ENCODE data around the gene DTX2.
A peak's percentile ranks its signal among the peaks of the same experiment; 100 is the strongest.
"Not testable (repeated sequence)": the region's sequence is repeated elsewhere in the genome, so short reads cannot be mapped to it uniquely, and the experiment has no call there.

The DTX2 gene

DNA sequence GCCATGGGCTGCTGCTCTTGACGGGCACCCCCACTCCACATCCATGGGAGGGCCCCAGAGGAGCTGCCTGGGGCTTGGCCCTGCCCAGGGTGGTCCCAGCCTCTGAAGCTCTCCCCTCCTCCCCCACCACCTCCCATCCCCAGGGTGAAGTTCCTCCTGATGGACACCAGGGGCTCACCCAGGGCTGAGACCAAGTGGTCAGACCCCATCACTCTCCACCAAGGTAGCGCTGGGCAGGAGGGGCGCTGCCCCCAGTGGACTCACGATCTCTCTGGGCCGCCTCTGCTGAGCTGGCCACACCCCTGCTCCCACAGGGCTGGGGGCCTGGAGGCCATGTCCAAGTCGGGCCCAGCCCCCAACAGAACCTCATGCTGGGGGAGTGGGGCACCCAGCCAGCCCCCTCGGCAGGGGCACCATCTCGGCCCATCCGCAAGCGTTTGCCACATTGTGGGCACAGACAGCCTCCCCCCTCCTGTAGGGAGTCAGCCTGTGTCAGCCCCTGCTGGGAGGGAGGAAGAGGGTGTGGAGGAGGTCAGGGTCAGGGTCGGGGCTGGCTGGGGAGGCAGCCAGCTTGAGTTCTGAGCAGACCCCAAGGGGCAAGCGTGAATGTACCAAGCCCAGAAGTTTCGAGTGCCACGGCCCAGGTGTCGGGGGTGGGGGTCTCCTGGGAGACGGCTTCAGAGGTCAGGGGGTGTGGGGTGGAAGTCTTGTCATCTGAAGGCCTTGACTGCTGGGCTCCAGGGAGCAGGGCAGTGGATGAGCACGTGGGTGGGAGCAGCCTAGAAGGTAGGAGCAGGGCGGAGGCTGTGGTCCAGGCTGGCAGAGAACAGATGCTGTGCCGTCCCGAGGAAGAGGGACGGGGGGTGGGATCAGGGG lies 51.7 kb downstream of the DTX2 start:
- no peak for DNase-seq (ENCODE audit: low read depth)

DNA sequence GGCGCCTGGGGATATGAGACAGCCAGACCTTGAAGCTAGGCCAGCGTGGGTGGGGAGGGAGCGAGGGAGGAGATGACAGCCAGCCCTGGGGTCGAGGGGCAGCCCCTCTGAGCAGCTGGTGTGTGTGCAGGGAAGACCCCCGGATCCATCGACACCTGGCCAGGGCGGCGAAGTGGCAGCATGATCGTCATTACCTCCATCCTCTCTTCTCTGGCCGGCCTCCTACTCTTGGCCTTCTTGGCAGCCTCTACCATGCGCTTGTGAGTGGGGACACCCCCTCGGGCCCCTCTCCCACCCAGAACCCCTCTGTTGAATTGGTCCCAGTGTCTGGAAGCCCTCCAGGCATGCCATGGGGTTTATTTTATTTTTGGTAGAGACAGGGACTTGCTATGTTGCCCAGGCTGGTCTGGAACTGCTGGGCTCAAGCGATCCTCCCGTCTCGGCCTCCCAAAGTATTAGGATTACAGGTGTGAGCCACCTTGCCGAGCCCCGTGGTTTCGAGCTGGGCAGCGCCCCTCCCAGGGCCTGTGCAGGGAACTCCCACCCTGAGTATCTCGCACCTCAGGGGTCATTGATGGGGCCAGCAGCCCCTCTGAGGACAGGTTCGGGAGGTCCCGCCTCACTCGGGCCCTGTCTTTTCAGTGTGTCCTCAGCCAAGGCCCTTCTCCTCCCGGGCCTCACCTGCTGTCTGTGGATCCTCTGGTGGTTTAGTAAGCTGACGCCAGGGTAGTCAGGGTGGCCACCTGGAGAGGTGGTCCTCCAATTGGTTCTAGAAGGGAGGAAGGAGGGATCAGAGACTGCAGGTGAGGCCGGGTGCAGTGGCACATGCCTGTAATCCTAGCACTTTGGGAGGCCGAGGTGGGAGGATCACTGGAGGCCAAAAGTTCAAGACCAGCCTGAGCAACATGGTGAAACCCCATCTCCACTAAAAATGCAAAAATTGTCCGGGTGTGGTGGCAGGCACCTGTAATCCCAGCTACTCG lies 52.6 kb downstream of the DTX2 start:
- no peak for DNase-seq (ENCODE audit: low read depth)

DNA sequence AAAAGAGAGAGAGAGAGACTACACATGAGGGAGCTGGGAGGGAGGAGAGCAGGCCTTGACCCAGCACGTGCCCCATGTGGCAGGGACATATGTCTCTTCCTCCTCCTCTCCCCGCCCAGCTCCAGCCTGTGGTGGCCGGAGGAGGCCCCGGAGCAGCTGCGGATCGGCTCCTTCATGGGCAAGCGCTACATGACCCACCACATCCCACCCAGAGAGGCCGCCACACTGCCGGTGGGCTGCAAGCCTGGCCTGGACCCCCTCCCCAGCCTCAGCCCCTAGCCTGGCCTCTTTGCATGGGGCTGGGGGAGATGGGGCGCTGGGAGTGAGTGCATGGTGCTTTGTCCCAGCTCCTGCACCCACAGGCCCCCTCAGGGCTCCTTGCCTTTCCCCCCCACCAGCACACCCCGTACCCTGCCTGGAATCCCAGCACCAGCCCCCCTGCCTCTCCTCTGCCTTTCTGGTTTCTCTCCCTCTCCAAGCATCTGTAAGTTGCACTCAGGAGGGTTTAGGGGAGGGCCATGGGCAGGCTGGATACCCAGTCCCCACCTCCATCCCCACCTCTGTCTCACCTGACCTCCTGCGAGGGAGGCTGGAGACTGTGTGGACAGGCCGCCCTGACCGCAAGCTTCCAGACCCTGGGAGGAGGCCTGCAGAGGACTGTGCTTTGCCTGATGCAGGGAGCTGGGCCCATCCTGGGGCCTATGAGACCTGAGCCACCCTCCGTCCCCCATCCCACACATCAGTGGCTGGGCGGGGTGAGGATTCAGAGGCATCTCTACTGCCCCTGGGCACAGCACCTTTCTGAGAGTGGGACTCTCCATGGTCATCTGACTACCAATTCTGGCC lies 53.6 kb downstream of the DTX2 start:
- DNase-seq (ENCODE audit: low read depth): no peak

DNA sequence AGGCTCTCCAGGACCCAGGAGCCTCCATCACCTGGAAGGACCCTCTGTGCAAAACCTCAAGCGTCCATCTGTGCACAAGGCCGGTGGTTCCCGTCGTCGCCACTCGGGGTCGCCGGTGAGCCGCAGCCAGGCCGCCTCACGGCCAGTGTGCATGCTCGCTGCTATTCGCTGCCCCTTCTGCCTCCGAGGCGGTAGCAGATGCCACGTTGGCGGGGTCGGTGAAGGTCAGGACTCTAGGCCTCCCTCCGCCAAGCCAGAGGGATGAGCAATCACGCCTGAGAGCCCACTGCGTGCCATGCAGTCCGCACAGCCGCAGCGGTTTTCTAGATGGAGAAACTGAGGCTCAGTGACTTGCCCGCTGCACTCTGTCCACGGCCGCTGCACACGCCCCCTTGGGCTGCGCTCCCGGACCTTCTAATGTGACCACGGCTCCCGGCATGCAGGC lies 54.5 kb downstream of the DTX2 start:
- DNase-seq (ENCODE audit: low read depth): no peak

DNA sequence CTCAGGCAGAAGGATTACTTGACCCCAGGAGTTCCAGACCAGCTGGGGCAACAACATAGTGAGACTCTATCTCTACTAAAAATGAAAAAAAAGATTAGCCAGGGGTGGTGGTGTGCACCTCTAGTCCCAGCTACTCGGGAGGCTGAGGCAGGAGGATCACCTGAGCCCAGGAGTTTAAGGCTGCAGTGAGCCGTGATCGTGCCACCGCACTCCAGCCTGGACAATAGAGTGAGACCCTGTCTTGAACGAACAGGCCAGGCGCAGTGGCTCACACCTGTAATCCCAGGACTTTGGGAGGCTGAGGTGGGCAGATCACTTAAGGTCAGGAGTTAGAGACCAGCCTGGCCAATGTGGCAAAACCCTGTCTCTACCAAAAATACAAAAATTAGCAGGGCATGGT lies 55.4 kb downstream of the DTX2 start:
- not testable (repeated sequence) for DNase-seq (ENCODE audit: low read depth)

DNA sequence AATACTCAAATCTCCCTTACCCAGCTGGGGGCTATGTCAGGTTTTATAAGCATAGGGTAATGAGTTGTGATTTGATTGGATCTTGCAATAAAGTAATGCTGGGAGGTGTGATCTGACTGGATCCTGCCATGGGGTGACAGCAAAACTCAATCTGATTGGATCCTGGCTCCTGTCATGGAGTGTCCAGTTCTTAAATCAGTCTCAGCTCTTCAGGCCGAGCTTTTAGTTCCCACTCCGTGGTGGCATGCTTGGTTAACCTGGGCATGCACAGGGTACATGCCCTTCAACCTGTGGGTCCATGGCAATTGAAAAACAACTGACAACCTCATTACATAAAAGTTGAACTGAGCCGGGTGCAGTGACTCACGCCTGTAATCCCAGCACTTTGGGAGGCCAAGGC lies 64.7 kb downstream of the DTX2 start:
- not testable (repeated sequence) for DNase-seq (ENCODE audit: low read depth)

DNA sequence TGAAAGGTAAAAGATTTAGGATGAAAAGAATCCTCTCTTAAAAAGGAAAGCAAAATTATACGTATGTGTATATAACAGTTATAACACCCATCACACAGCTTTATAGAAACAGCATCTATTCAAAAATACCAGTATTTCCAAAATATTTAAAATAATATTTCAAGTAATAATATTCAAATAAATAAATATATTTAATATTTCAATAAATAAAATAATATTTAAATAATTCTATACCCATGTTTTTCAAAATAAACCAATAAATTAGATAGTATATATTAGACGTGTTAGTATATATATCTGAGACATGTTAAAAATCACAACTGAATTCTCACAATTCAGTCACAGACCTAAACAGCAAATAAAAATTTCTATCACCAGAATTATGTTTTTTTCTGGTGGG lies 70.1 kb downstream of the DTX2 start:
- not testable (repeated sequence) for DNase-seq (ENCODE audit: low read depth)

DNA sequence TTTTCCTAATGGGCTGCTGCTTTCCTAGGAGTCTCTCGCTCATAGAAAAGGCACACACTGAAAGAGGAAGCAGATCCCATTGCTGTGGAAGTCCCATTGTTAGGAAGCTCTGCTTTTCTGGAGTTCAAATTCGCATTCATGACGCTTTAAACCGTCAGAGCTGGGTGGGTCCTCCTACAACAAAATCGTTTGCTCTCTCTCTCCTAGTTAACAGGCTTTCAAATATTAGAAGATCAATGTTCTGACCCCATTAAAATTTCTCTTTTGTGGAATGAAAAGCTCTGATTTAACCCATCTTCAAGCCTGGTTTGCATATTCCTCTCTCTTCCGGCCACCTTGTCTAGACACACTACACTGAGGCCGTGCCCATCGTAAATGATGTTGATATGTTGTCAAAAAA lies 81.7 kb downstream of the DTX2 start, which contains the start of gene SPDYE16:
TSS of gene SPDYE16 (minus strand) at position 101 of the 400 bp plus-strand sequence. CDS start 1,838 bp downstream, outside the sequence.
- DNase-seq (ENCODE audit: low read depth): not testable (repeated sequence)

DNA sequence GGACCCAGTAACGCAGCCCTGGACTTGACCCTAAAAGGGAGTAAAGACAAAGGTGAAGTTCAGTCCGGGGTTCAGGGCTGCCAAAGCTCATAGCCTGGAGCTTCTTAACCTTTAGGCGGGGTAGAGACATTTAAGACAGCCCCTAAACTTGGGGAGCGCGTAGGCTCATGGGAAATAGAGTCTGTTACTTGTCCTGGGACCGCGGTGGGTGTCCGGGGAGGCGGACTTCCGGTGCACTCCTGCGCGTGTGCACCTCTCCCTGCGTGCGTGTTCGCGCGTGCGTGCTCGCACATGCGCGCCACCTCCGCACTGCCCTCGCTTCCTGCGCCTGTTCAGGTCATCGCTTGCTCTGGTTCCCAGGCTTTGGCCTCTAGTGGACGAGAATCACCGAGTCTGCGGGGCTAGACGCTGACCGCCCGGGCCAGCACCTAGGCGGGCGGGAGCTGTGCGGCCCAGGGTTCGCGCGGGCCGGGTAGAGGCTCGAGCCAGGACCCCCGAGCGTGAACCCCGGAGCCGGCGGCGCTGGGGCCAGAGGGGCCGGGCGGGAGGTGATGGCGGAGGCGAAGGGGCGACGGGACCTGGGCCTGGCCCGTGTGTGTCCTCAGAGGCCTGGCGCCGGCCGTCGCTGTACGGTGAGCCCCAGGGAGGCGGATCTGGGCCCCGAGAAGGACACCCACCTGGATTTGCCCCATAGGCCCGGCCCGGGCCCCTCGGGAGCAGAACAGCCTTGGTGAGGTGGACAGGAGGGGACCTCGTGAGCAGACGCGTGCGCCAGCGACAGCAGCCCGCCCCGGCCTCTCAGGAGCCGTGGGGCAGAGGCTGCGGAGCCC lies 87.7 kb downstream of the DTX2 start:
- DNase-seq (ENCODE audit: low read depth): peak; percentile 25

DNA sequence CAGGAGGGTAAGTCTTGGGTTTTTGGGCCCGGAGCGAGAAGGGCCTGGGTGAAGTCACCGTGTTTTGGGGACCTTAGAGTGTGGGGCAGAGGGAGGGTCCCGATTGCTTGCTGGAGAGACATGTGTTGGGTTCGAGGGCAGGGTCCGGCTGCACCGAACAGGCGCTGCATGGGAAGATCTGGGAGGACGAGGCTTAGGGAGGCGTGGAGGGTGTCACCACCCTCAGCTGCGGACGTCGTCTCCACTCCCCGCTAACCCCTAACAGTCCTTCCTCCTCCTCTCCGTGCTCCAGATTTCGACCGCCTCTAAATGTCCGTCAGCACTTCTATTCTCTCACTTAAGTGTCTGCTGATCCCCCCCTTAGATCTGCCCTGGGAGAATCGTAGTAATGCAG lies 88.3 kb downstream of the DTX2 start:
- DNase-seq (ENCODE audit: low read depth): not testable (repeated sequence)

DNA sequence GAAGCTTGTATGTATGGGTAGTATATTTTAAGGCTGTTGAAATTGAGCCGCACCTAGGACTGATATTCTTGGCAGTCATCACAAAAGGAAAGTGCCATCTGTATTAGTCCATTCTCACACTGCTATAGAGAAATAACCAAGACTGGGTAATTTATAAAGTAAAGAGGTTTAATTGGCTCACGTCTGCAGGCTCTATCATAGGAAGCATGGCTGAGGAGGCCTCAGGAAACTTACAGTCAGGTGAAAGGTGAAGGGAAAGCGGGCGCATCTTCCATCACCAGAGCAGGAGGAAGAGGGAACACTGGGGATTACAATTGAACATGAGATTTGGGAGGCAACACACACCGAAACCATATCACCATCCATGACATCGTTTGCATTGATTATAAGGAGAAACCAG lies 90.5 kb downstream of the DTX2 start:
- DNase-seq (ENCODE audit: low read depth): not testable (repeated sequence)
